C4-2B (cell line): ENCODE measurements around the gene SIMC1.

Experiments used
- CTCF ChIP-seq: fragments of 450-650 bp; conservative IDR thresholded peaks from 2 replicates; pipeline ENCODE4 v1.5.1; 2017; ENCODE audit warnings: mild to moderate bottlenecking
- ZFX ChIP-seq: fragments of 450-650 bp; IDR thresholded peaks from 2 replicates; pipeline ENCODE4 v1.6.1; 2017

- TF ChIP-seq CTCF (no peak), ZFX (no peak)
Observed at GRCh38 chr5:176362233-176362490, 123.9 kb downstream of the SIMC1 start.
